WTC11 (cell line): ENCODE data around the gene CLCA1. TPM values are rescaled to one million over a fixed set of nuclear protein-coding genes. Genes with fewer than 3 reads are reported as not detected.

Source experiments
- ATAC-seq: fragments of 200-7000 bp; cut with Tn5 transposase; 2 replicates; pipeline ENCODE4 v1.10.0; 2021; ENCODE audit warnings: mild to moderate bottlenecking, moderate library complexity
- CTCF ChIA-PET: fragments of 300-600 bp; sonication (Branson Sonifier 250); formaldehyde crosslinking; loops from one replicate; lab custom pipeline; 2021; ENCODE audit warnings: antibody characterized with exemption; lab: Charles Lee
- POLR2A ChIA-PET: fragments of 350-600 bp; sonication (Branson Sonifier 250); formaldehyde crosslinking; loops from one replicate; lab custom pipeline; 2021; ENCODE audit warnings: antibody characterized with exemption; lab: Charles Lee
- DNase-seq: peaks from one replicate; pipeline ENCODE4 v3.0.0; 2021; ENCODE audit warnings: low spot score
- H3K27ac Mint-ChIP-seq: 2 replicates; pipeline ENCODE4 v1.8.0; 2021; ENCODE audit warnings: mixed read lengths
- H3K27me3 Mint-ChIP-seq: 2 replicates; pipeline ENCODE4 v1.8.0; 2021; ENCODE audit warnings: low read depth, mild to moderate bottlenecking, moderate library complexity, mixed read lengths
- H3K36me3 Mint-ChIP-seq: 2 replicates; pipeline ENCODE4 v1.8.0; 2021; ENCODE audit warnings: mixed read lengths
- H3K4me1 Mint-ChIP-seq: 2 replicates; pipeline ENCODE4 v1.8.0; 2022; ENCODE audit warnings: mixed read lengths
- H3K4me3 Mint-ChIP-seq: 2 replicates; pipeline ENCODE4 v1.8.0; 2021; ENCODE audit warnings: mild to moderate bottlenecking, moderate library complexity, mixed read lengths
- H3K9me3 Mint-ChIP-seq: 2 replicates; pipeline ENCODE4 v1.8.0; 2021; ENCODE audit warnings: mixed read lengths
- AR ChIP-seq: fragments of 250-450 bp; sonication (Bioruptor Pico); IDR thresholded peaks from 2 replicates; pipeline ENCODE4 v1.9.0; 2021; ENCODE audit warnings: mild to moderate bottlenecking
- ATF3 ChIP-seq: sonication (generic); formaldehyde crosslinking; conservative IDR thresholded peaks from 2 replicates; pipeline ENCODE4 v1.8.1; 2022; ENCODE audit warnings: mild to moderate bottlenecking, missing genetic modification reagents
- CREM ChIP-seq: sonication (generic); formaldehyde crosslinking; IDR thresholded peaks from 2 replicates; pipeline ENCODE4 v1.8.1; 2022; ENCODE audit warnings: mild to moderate bottlenecking, missing genetic modification reagents, moderate library complexity
- E2F5 ChIP-seq: sonication (generic); formaldehyde crosslinking; IDR thresholded peaks from 2 replicates; pipeline ENCODE4 v1.8.1; 2022; ENCODE audit warnings: mild to moderate bottlenecking, moderate library complexity, missing genetic modification reagents
- ELF4 ChIP-seq: sonication (generic); formaldehyde crosslinking; IDR thresholded peaks from 2 replicates; pipeline ENCODE4 v1.8.1; 2022; ENCODE audit warnings: low read depth, mild to moderate bottlenecking, moderate library complexity, missing genetic modification reagents
- FOXP1 ChIP-seq: sonication (generic); formaldehyde crosslinking; IDR thresholded peaks from 2 replicates; pipeline ENCODE4 v1.8.0; 2022; ENCODE audit warnings: missing genetic modification reagents, mild to moderate bottlenecking, moderate library complexity, borderline replicate concordance
- HMGXB4 ChIP-seq: sonication (generic); formaldehyde crosslinking; IDR thresholded peaks from 2 replicates; pipeline ENCODE4 v1.8.1; 2023; ENCODE audit warnings: mild to moderate bottlenecking, moderate library complexity, missing genetic modification reagents
- IRF1 ChIP-seq: sonication (generic); formaldehyde crosslinking; IDR thresholded peaks from 2 replicates; pipeline ENCODE4 v1.8.0; 2023; ENCODE audit warnings: missing genetic modification reagents
- JAZF1 ChIP-seq: fragments of 250-450 bp; sonication (Bioruptor Pico); IDR thresholded peaks from 2 replicates; pipeline ENCODE4 v1.9.0; 2021; ENCODE audit warnings: moderate library complexity, mild to moderate bottlenecking, inconsistent platforms
- KAT7 ChIP-seq: sonication (generic); formaldehyde crosslinking; IDR thresholded peaks from 2 replicates; pipeline ENCODE4 v1.8.1; 2023; ENCODE audit warnings: missing genetic modification reagents, mild to moderate bottlenecking, borderline replicate concordance
- MLX ChIP-seq: sonication (generic); formaldehyde crosslinking; IDR thresholded peaks from 2 replicates; pipeline ENCODE4 v1.8.1; 2023; ENCODE audit warnings: mild to moderate bottlenecking, missing genetic modification reagents, moderate library complexity
- MYBL2 ChIP-seq: sonication (generic); formaldehyde crosslinking; IDR thresholded peaks from 2 replicates; pipeline ENCODE4 v1.8.1; 2023; ENCODE audit warnings: mild to moderate bottlenecking, moderate library complexity, missing genetic modification reagents
- NFYB ChIP-seq: sonication (generic); formaldehyde crosslinking; conservative IDR thresholded peaks from 2 replicates; pipeline ENCODE4 v1.8.0; 2022; ENCODE audit warnings: low read depth, missing genetic modification reagents
- RELA ChIP-seq: sonication (generic); formaldehyde crosslinking; IDR thresholded peaks from 2 replicates; pipeline ENCODE4 v1.8.1; 2022; ENCODE audit warnings: missing genetic modification reagents, mild to moderate bottlenecking, borderline replicate concordance
- RORB ChIP-seq: fragments of 250-450 bp; sonication (Bioruptor Pico); IDR thresholded peaks from 2 replicates; pipeline ENCODE4 v1.9.0; 2021; ENCODE audit warnings: mild to moderate bottlenecking
- SMAD3 ChIP-seq: sonication (generic); formaldehyde crosslinking; IDR thresholded peaks from 2 replicates; pipeline ENCODE4 v1.8.0; 2022; ENCODE audit warnings: missing genetic modification reagents, mild to moderate bottlenecking, borderline replicate concordance
- TP53 ChIP-seq: sonication (generic); formaldehyde crosslinking; IDR thresholded peaks from 2 replicates; pipeline ENCODE4 v1.8.1; 2023; ENCODE audit warnings: mild to moderate bottlenecking, missing genetic modification reagents
- ZBTB43 ChIP-seq: sonication (generic); formaldehyde crosslinking; IDR thresholded peaks from 2 replicates; pipeline ENCODE4 v1.8.1; 2023; ENCODE audit warnings: mild to moderate bottlenecking, missing genetic modification reagents
- ZNF263 ChIP-seq: sonication (generic); formaldehyde crosslinking; IDR thresholded peaks from 2 replicates; pipeline ENCODE4 v1.8.1; 2022; ENCODE audit warnings: low read depth, mild to moderate bottlenecking, moderate library complexity, missing genetic modification reagents
- ZSCAN18 ChIP-seq: fragments of 250-450 bp; sonication (Bioruptor Pico); IDR thresholded peaks from 2 replicates; pipeline ENCODE4 v2.1.2; 2022; ENCODE audit warnings: mild to moderate bottlenecking, moderate library complexity
- total RNA-seq: library from RNA; stranded (reverse); gene quantifications from 3 replicates; pipeline ENCODE4 v1.2.3, GENCODE V29; 2021

The CLCA1 gene
- total RNA-seq, 1 experiment from 2014 or later = 0.11 TPM

GRCh38 chr1:86481966-86482365 is 13.2 kb downstream of the CLCA1 start:
- Mint-ChIP-seq H3K36me3 (no peaks in the 10 kb centered on the region), H3K4me1 (peaks cover 7% of the 10 kb centered on the region), H3K27me3 (no peaks in the 10 kb centered on the region), H3K9me3 (peaks cover 7% of the 10 kb centered on the region), H3K4me3 (no peak overlapping the region), H3K27ac (no peak overlapping the region)
- no peak for ATAC-seq
- DNase-seq = no peak
- CTCF ChIA-PET = interaction anchor here (1.0 kb wide), 1 partner anchor 20 kb away, joined by 3 read pairs; no protein-coding TSS in a partner anchor
- POLR2A ChIA-PET = no interaction called here
- TF ChIP-seq HMGXB4 (CRISPR knock-in tag) (no peak), MLX (CRISPR knock-in tag) (no peak), NFYB (no peak), TP53 (CRISPR knock-in tag) (no peak), JAZF1 (no peak), ZSCAN18 (CRISPR knock-in tag) (no peak), ZNF263 (CRISPR knock-in tag) (no peak), KAT7 (CRISPR knock-in tag) (no peak), IRF1 (CRISPR knock-in tag) (no peak), CREM (CRISPR knock-in tag) (no peak), MYBL2 (CRISPR knock-in tag) (no peak), RORB (no peak), AR (CRISPR knock-in tag) (no peak), RELA (CRISPR knock-in tag) (no peak), FOXP1 (CRISPR knock-in tag) (no peak), SMAD3 (CRISPR knock-in tag) (no peak), ELF4 (no peak), E2F5 (CRISPR knock-in tag) (no peak), ATF3 (CRISPR knock-in tag) (no peak), ZBTB43 (no peak)
